Measurements from ENCODE around the gene RNU6-1. TPM values are rescaled to one million over a fixed set of nuclear protein-coding genes. Genes with fewer than 3 reads are reported as not detected.

Gene RNU6-1
- total RNA-seq, 1 donor from 2014 or later, result not detected

- no peaks in the 10 kb centered on the region for H3K9me3 Mint-ChIP-seq
- no peaks in the 10 kb centered on the region for H3K9me3 ChIP-seq (ENCODE audit: low read depth)
- peak; percentile 52 for DNase-seq (ENCODE audit: low spot score)
- peaks cover 4% of the 10 kb centered on the region for H3K36me3 Mint-ChIP-seq
- peaks cover 38% of the 10 kb centered on the region for H3K4me1 Mint-ChIP-seq
- no peak overlapping the region for H2AFZ ChIP-seq (replicated peaks)
- peaks cover 30% of the 10 kb centered on the region for H3K4me1 ChIP-seq
- no peak overlapping the region for H3K27ac ChIP-seq
- H3K4me3 ChIP-seq, result no peak overlapping the region
- H3F3A ChIP-seq (ENCODE audit: low read depth), result peaks cover 6% of the 10 kb centered on the region
- no peaks in the 10 kb centered on the region for H3K79me2 ChIP-seq (ENCODE audit: low read depth)
- no peaks in the 10 kb centered on the region for H3K27me3 ChIP-seq
- H3K9ac ChIP-seq, result no peak overlapping the region
- H3K4me3 Mint-ChIP-seq, result no peak overlapping the region
- no peak overlapping the region for H3K27ac Mint-ChIP-seq
- TF ChIP-seq EZH2 (IDR thresholded peaks at IDR 0.05) (no peak), CTCF (IDR thresholded peaks at IDR 0.05) (no peak)
- H3K36me3 ChIP-seq, result no peaks in the 10 kb centered on the region
- peaks cover 5% of the 10 kb centered on the region for H3K27me3 Mint-ChIP-seq (ENCODE audit: insufficient read depth, low read depth)
- H3K4me2 ChIP-seq, result peak overlapping the region; percentile 47
- no peaks in the 10 kb centered on the region for H4K20me1 ChIP-seq (ENCODE audit: low read depth)
Observed at GRCh38 chr15:67805666-67806516, 34.0 kb downstream of the RNU6-1 start.

GRCh38 chr15:67805008-67805665 is 34.7 kb downstream of the RNU6-1 start:
- no peak for DNase-seq (ENCODE audit: low spot score)

GRCh38 chr15:67803996-67804843 is 35.6 kb downstream of the RNU6-1 start:
- Histone ChIP-seq H2AFZ (replicated peaks) (no peak overlapping the region), H3K9me3 (ENCODE audit: low read depth) (no peaks in the 10 kb centered on the region), H3K27me3 (no peaks in the 10 kb centered on the region), H3F3A (ENCODE audit: low read depth) (peaks cover 6% of the 10 kb centered on the region), H3K79me2 (ENCODE audit: low read depth) (no peaks in the 10 kb centered on the region), H3K4me2 (peak overlapping the region; percentile 47), H4K20me1 (ENCODE audit: low read depth) (no peaks in the 10 kb centered on the region), H3K27ac (no peak overlapping the region), H3K36me3 (no peaks in the 10 kb centered on the region), H3K4me3 (no peak overlapping the region), H3K4me1 (peaks cover 27% of the 10 kb centered on the region), H3K9ac (no peak overlapping the region)
- no peak overlapping the region for H3K4me3 Mint-ChIP-seq
- peak overlapping the region; percentile 50 for H3K27ac Mint-ChIP-seq
- peaks cover 32% of the 10 kb centered on the region for H3K4me1 Mint-ChIP-seq
- no peaks in the 10 kb centered on the region for H3K9me3 Mint-ChIP-seq
- peaks cover 3% of the 10 kb centered on the region for H3K36me3 Mint-ChIP-seq
- peaks cover under 1% of the 10 kb centered on the region for H3K27me3 Mint-ChIP-seq (ENCODE audit: insufficient read depth, low read depth)
- TF ChIP-seq EZH2 (IDR thresholded peaks at IDR 0.05), result no peak
- TF ChIP-seq CTCF (IDR thresholded peaks at IDR 0.05), result no peak
- TF ChIP-seq EZH2phosphoT487 (IDR thresholded peaks at IDR 0.05), result no peak
- DNase-seq (ENCODE audit: low spot score), result peak; percentile 43

More at GRCh38 chr15:67805008-67805665, 34.7 kb downstream of the RNU6-1 start:
- Histone ChIP-seq H3K9me3 (ENCODE audit: low read depth) (no peaks in the 10 kb centered on the region), H3K79me2 (ENCODE audit: low read depth) (no peaks in the 10 kb centered on the region), H3K4me3 (no peak overlapping the region), H3K36me3 (no peaks in the 10 kb centered on the region), H3K27ac (no peak overlapping the region), H3F3A (ENCODE audit: low read depth) (peaks cover 6% of the 10 kb centered on the region), H2AFZ (replicated peaks) (no peak overlapping the region), H4K20me1 (ENCODE audit: low read depth) (no peaks in the 10 kb centered on the region), H3K27me3 (no peaks in the 10 kb centered on the region), H3K9ac (no peak overlapping the region), H3K4me2 (peak overlapping the region; percentile 47), H3K4me1 (peaks cover 30% of the 10 kb centered on the region)
- peaks cover 5% of the 10 kb centered on the region for H3K27me3 Mint-ChIP-seq (ENCODE audit: insufficient read depth, low read depth)
- peaks cover 37% of the 10 kb centered on the region for H3K4me1 Mint-ChIP-seq
- no peak overlapping the region for H3K4me3 Mint-ChIP-seq
- H3K9me3 Mint-ChIP-seq, result no peaks in the 10 kb centered on the region
- TF ChIP-seq CTCF (IDR thresholded peaks at IDR 0.05), result no peak
- no peak for TF ChIP-seq EZH2phosphoT487 (IDR thresholded peaks at IDR 0.05)
- TF ChIP-seq EZH2 (IDR thresholded peaks at IDR 0.05), result no peak
- H3K36me3 Mint-ChIP-seq, result peaks cover 4% of the 10 kb centered on the region
- H3K27ac Mint-ChIP-seq, result no peak overlapping the region
